GM12874 (cell line): ENCODE results near the gene TENT4B.

Experiments used
- CTCF ChIP-seq: IDR thresholded peaks from 2 replicates; pipeline ENCODE4 v1.5.1; 2011; ENCODE audit warnings: low read depth, mild to moderate bottlenecking, control low read depth, low read length, moderate library complexity; ENCODE audit not compliant: insufficient read depth

TENT4B gene

GRCh38 chr16:50190292-50190691, 37.2 kb downstream of the TENT4B start:
- TF ChIP-seq CTCF: no peak

GRCh38 chr16:50192386-50193050, 39.4 kb downstream of the TENT4B start:
- TF ChIP-seq CTCF: no peak

- TF ChIP-seq CTCF: no peak
Measured at GRCh38 chr16:50193594-50193993, 40.5 kb downstream of the TENT4B start.

GRCh38 chr16:50195276-50195675, 42.2 kb downstream of the TENT4B start:
- TF ChIP-seq CTCF: no peak

GRCh38 chr16:50195756-50196155, 42.6 kb downstream of the TENT4B start:
- TF ChIP-seq CTCF: no peak

GRCh38 chr16:50197582-50197981, 44.5 kb downstream of the TENT4B start:
- TF ChIP-seq CTCF: no peak

GRCh38 chr16:50198802-50199403, 45.8 kb downstream of the TENT4B start:
- TF ChIP-seq CTCF: no peak
